ENCODE data around the gene GPRC5B. TPM values are rescaled to one million over a fixed set of nuclear protein-coding genes. Genes with fewer than 3 reads are reported as not detected.

The GPRC5B gene
- total and polyA plus RNA-seq, 2 donors (not counting 1 experiment from before 2014, with no cell fraction given) = 4.3 to 4.5 TPM

DNA sequence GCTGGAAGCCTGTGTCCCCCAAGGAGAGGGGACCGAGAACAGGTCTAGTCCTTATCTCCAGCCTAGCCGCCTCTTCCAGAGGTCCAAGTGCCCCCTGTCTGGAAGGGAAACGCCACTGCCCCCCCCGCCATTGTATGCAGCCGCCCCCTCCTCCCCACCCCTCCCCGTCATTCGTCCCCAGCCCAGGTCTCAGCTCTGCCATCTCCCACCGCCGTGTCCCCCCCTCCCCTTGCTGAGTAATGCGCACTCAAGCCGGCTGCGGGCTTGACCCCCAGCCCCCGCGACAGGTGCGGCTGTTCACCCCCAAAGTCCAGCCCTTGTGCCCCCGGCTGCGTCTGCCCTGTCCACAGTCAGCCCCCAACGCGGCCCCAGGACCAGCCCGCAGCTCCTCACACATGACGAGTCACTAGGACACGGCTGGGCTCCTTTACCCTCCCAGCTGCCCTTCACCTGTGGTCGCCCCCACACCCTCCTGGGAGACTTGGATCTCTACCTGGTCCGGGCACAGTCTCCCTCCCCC, 622 bp downstream of the GPRC5B start:
- Histone ChIP-seq H3K27me3 (ENCODE audit: control insufficient read depth, insufficient read depth, low read length) (peaks cover 10% of the 10 kb centered on the region), H3K36me3 (ENCODE audit: control insufficient read depth, insufficient read depth, low read length) (no peaks in the 10 kb centered on the region), H4K20me1 (ENCODE audit: control insufficient read depth, extremely low read depth, insufficient read depth, low read length) (no peaks in the 10 kb centered on the region), H3K9ac (ENCODE audit: insufficient read depth, low read length) (no peak overlapping the region), H3K4me3 (replicated peaks in 1 of 4; ENCODE audit: control extremely low read depth in 1 of 4, insufficient read depth in 1 of 4, low read depth in 3 of 4, low read length in 4 of 4) (peak overlapping the region; percentile 35 to 71 (median 50)), H3K79me2 (ENCODE audit: control insufficient read depth, insufficient read depth, low read length) (no peaks in the 10 kb centered on the region), H3K4me1 (ENCODE audit: control insufficient read depth, extremely low read depth, insufficient read depth, low read length) (peaks cover 7% of the 10 kb centered on the region), H3K4me2 (ENCODE audit: extremely low read depth, insufficient read depth, low read length) (peak overlapping the region; percentile 62), H3K27ac (ENCODE audit: insufficient read depth, low read length) (no peak overlapping the region), H2AFZ (ENCODE audit: low read length) (no peak overlapping the region), H3K9me3 (ENCODE audit: control insufficient read depth, insufficient read depth, low read depth, low read length) (no peaks in the 10 kb centered on the region)
- TF ChIP-seq EZH2 (IDR thresholded peaks at IDR 0.05; ENCODE audit: low read length, missing control alignments) (peak; percentile 4), CTCF (conservative IDR thresholded peaks at IDR 0.05 in 1 of 2, IDR thresholded peaks at IDR 0.05 in 1 of 2; ENCODE audit: low read depth in 1 of 2, low read length in 2 of 2) (no peak)
- DNase-seq (ENCODE audit: low read depth in 2 of 2) = no peak

DNA sequence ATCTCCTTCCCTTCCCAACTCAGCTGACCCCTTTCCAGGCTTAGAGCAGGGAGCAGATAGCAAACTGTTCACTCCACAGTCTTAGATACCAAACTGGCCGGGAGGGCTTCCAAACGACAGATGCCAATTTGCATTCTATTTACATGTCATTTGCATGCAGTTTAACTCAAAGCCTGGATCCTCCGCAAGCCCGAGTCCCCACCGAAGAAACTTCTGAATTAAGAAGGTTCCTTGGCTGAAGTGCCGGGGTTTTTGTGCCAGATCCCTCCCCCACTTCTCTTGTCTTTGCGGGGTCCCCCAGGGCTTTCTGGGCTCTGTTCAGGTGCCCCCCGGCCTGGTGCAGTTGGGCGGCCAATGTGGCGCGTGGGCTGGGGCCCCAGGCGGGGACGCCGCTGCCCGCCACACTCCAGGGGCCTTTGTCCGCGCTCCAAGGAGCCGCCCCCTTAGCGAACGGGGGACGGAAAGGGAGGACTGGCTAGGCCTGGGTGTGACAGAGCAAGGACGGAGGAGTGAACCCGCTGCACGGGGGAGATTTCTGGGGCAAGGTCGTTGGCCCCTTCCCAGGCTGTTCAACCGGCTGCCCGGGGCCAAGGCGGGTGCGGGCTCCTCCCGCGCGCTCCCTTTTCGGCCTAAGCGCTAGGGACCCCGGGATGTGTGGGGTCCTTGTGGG, 1.2 kb downstream of the GPRC5B start:
- H3K36me3 ChIP-seq (ENCODE audit: control insufficient read depth, insufficient read depth, low read length) = no peaks in the 10 kb centered on the region
- H3K4me1 ChIP-seq (ENCODE audit: control insufficient read depth, extremely low read depth, insufficient read depth, low read length) = peaks cover 7% of the 10 kb centered on the region
- H4K20me1 ChIP-seq (ENCODE audit: control insufficient read depth, extremely low read depth, insufficient read depth, low read length) = no peaks in the 10 kb centered on the region
- TF ChIP-seq CTCF (conservative IDR thresholded peaks at IDR 0.05 in 1 of 2, IDR thresholded peaks at IDR 0.05 in 1 of 2; ENCODE audit: low read depth in 1 of 2, low read length in 2 of 2) = no peak
- TF ChIP-seq EZH2 (IDR thresholded peaks at IDR 0.05; ENCODE audit: low read length, missing control alignments) = peak; percentile 93
- H3K27me3 ChIP-seq (ENCODE audit: control insufficient read depth, insufficient read depth, low read length) = peaks cover 10% of the 10 kb centered on the region
- H3K9me3 ChIP-seq (ENCODE audit: control insufficient read depth, insufficient read depth, low read depth, low read length) = no peaks in the 10 kb centered on the region
- peak overlapping the region; percentile 62 for H3K4me2 ChIP-seq (ENCODE audit: extremely low read depth, insufficient read depth, low read length)
- no peak overlapping the region for H3K27ac ChIP-seq (ENCODE audit: insufficient read depth, low read length)
- no peak overlapping the region for H3K9ac ChIP-seq (ENCODE audit: insufficient read depth, low read length)
- peak; percentile 13 to 25 for DNase-seq (ENCODE audit: low read depth in 2 of 2)
- no peak overlapping the region for H2AFZ ChIP-seq (ENCODE audit: low read length)
- peak overlapping the region; percentile 28 to 71 (median 36) for H3K4me3 ChIP-seq (replicated peaks in 1 of 4; ENCODE audit: control extremely low read depth in 1 of 4, insufficient read depth in 1 of 4, low read depth in 3 of 4, low read length in 4 of 4)
- H3K79me2 ChIP-seq (ENCODE audit: control insufficient read depth, insufficient read depth, low read length) = no peaks in the 10 kb centered on the region

- H3K9me3 ChIP-seq (ENCODE audit: control insufficient read depth, insufficient read depth, low read depth, low read length) = no peaks in the 10 kb centered on the region
- H3K9ac ChIP-seq (ENCODE audit: insufficient read depth, low read length) = no peak overlapping the region
- peak overlapping the region in 1 of 4 experiments; percentile 71 for H3K4me3 ChIP-seq (replicated peaks in 1 of 4; ENCODE audit: control extremely low read depth in 1 of 4, insufficient read depth in 1 of 4, low read depth in 3 of 4, low read length in 4 of 4)
- no peak overlapping the region for H2AFZ ChIP-seq (ENCODE audit: low read length)
- H3K4me1 ChIP-seq (ENCODE audit: control insufficient read depth, extremely low read depth, insufficient read depth, low read length) = peaks cover 7% of the 10 kb centered on the region
- H4K20me1 ChIP-seq (ENCODE audit: control insufficient read depth, extremely low read depth, insufficient read depth, low read length) = no peaks in the 10 kb centered on the region
- H3K4me2 ChIP-seq (ENCODE audit: extremely low read depth, insufficient read depth, low read length) = no peak overlapping the region
- peaks cover 10% of the 10 kb centered on the region for H3K27me3 ChIP-seq (ENCODE audit: control insufficient read depth, insufficient read depth, low read length)
- H3K27ac ChIP-seq (ENCODE audit: insufficient read depth, low read length) = no peak overlapping the region
- no peak for TF ChIP-seq EZH2 (IDR thresholded peaks at IDR 0.05; ENCODE audit: low read length, missing control alignments)
- no peak for TF ChIP-seq CTCF (conservative IDR thresholded peaks at IDR 0.05 in 1 of 2, IDR thresholded peaks at IDR 0.05 in 1 of 2; ENCODE audit: low read depth in 1 of 2, low read length in 2 of 2)
- H3K36me3 ChIP-seq (ENCODE audit: control insufficient read depth, insufficient read depth, low read length) = no peaks in the 10 kb centered on the region
- DNase-seq (ENCODE audit: low read depth in 2 of 2) = no peak
- no peaks in the 10 kb centered on the region for H3K79me2 ChIP-seq (ENCODE audit: control insufficient read depth, insufficient read depth, low read length)
Observed at GRCh38 chr16:19882646-19883045, 2.0 kb downstream of the GPRC5B start.
